Natural killer cell (primary cell): ENCODE results near the gene EME1. TPM values are rescaled to one million over a fixed set of nuclear protein-coding genes. Genes with fewer than 3 reads are reported as not detected.

Experiments
- ATAC-seq, 3 donors: fragments of 150-1000 bp in 2 of 3; fragments of 200-7000 bp in 1 of 3; cut with Tn5 transposase; 1 replicate in 1 of 3; 2 replicates in 2 of 3; pipeline ENCODE4 v1.10.0; 2021; ENCODE audit warnings: mild to moderate bottlenecking in 2 of 3, moderate library complexity in 2 of 3
- DNase-seq, 2 donors: peaks; one replicate each; pipeline versions ENCODE4 v3.0.0 to v3.0.0-alpha.2; 2013 to 2021; ENCODE audit warnings: mixed read lengths in 1 of 2
- H3K27ac ChIP-seq: one replicate; pipeline ENCODE4 v1.5.1; 2013; ENCODE audit warnings: mild to moderate bottlenecking, low read length
- H3K27me3 ChIP-seq: one replicate; pipeline ENCODE4 v1.6.1; 2013; ENCODE audit warnings: low read length; ENCODE audit not compliant: control insufficient read depth, insufficient read depth
- H3K36me3 ChIP-seq: one replicate; pipeline ENCODE4 v1.6.1; 2013; ENCODE audit warnings: low read length; ENCODE audit not compliant: control insufficient read depth, insufficient read depth
- H3K4me1 ChIP-seq: one replicate; pipeline ENCODE4 v1.6.1; 2013; ENCODE audit warnings: low read length; ENCODE audit not compliant: control insufficient read depth, insufficient read depth
- H3K4me3 ChIP-seq: one replicate; pipeline ENCODE4 v1.5.1; 2013; ENCODE audit warnings: low read length
- H3K9me3 ChIP-seq: one replicate; pipeline ENCODE4 v1.6.1; 2013; ENCODE audit warnings: low read length; ENCODE audit not compliant: control insufficient read depth, insufficient read depth
- H3K27ac Mint-ChIP-seq, 2 donors: one replicate each; pipeline ENCODE4 v1.8.0; 2022; ENCODE audit warnings: mild to moderate bottlenecking in 2 of 2, mixed read lengths in 2 of 2, moderate library complexity in 1 of 2
- H3K27me3 Mint-ChIP-seq, 2 donors: one replicate each; pipeline ENCODE4 v1.8.0; 2022; ENCODE audit warnings: low read depth in 2 of 2, mixed read lengths in 2 of 2
- H3K36me3 Mint-ChIP-seq: one replicate; pipeline ENCODE4 v1.8.0; 2022; ENCODE audit warnings: mixed read lengths
- H3K4me1 Mint-ChIP-seq, 2 donors: one replicate each; pipeline ENCODE4 v1.8.0; 2022; ENCODE audit warnings: mixed read lengths in 2 of 2
- H3K4me3 Mint-ChIP-seq: one replicate; pipeline ENCODE4 v1.8.0; 2022; ENCODE audit warnings: mild to moderate bottlenecking, moderate library complexity, mixed read lengths
- H3K9me3 Mint-ChIP-seq, 2 donors: one replicate each; pipeline ENCODE4 v1.8.0; 2022; ENCODE audit warnings: mixed read lengths in 2 of 2
- CTCF ChIP-seq: fragments of 200-600 bp; IDR thresholded peaks from one replicate; pipeline ENCODE4 v1.8.0; 2022; ENCODE audit warnings: antibody characterized with exemption
- WGBS: methylation state at CpG from one replicate; pipeline ENCODE4 v1.1.7; 2013; ENCODE audit warnings: missing lambda C conversion rate; ENCODE audit not compliant: insufficient coverage; 5-methylcytosine and 5-hydroxymethylcytosine counted together
- intact Hi-C: fragments of 100-400 bp; cut with micrococcal nuclease; formaldehyde crosslinking; loops from one replicate; pipeline ENCODE4 v1.14.2; 2022
- total RNA-seq, 4 donors: library from RNA; stranded (reverse); fragments of 120-200 nt in 1 of 4; gene quantifications; one replicate each; pipeline versions ENCODE4 v1.2.3 to v1.2.4, GENCODE V29; 2013 to 2022

The EME1 gene
- total RNA-seq, 3 donors from 2014 or later (not counting 1 experiment from before 2014, with no cell fraction given), result 2.4 to 3.2 (median 2.9) TPM

- no peaks in the 10 kb centered on the region for H3K36me3 ChIP-seq
- H3K9me3 ChIP-seq, result no peaks in the 10 kb centered on the region
- no peaks in the 10 kb centered on the region for H3K27me3 ChIP-seq
- no peak for TF ChIP-seq CTCF
- no peaks in the 10 kb centered on the region for H3K36me3 Mint-ChIP-seq
- no peaks in the 10 kb centered on the region for H3K9me3 Mint-ChIP-seq
- WGBS, result 96% methylated on average over 2 of the region's 3 CpGs
- H3K4me3 ChIP-seq, result no peak overlapping the region
- intact Hi-C loops, result no loop called here
- peak overlapping the region; percentile 8 to 74 for H3K27ac Mint-ChIP-seq
- ATAC-seq, result no peak
- no peak overlapping the region for H3K27ac ChIP-seq
- H3K4me1 ChIP-seq, result peaks cover 24% of the 10 kb centered on the region
- no peaks in the 10 kb centered on the region for H3K27me3 Mint-ChIP-seq
- H3K4me3 Mint-ChIP-seq, result peak overlapping the region; percentile 59
- H3K4me1 Mint-ChIP-seq, result peaks cover 20 to 51% of the 10 kb centered on the region in 2 donors
- DNase-seq, result no peak
Observed at GRCh38 chr17:50347894-50348291, 25.1 kb upstream of the EME1 start.

- 80% methylated on average over 6 of the region's 7 CpGs for WGBS
- H3K4me3 ChIP-seq, result no peak overlapping the region
- TF ChIP-seq CTCF, result no peak
- H3K4me1 ChIP-seq, result peaks cover 24% of the 10 kb centered on the region
- Mint-ChIP-seq H3K27me3 (no peaks in the 10 kb centered on the region), H3K4me3 (peak overlapping the region; percentile 47), H3K27ac (peak overlapping the region; percentile 8 to 74), H3K9me3 (no peaks in the 10 kb centered on the region), H3K36me3 (no peaks in the 10 kb centered on the region), H3K4me1 (peaks cover 20 to 56% of the 10 kb centered on the region in 2 donors)
- DNase-seq (no peak), ATAC-seq (no peak)
- intact Hi-C loops, result no loop called here
- no peak overlapping the region for H3K27ac ChIP-seq
- H3K27me3 ChIP-seq, result no peaks in the 10 kb centered on the region
- H3K9me3 ChIP-seq, result no peaks in the 10 kb centered on the region
- H3K36me3 ChIP-seq, result peaks cover 2% of the 10 kb centered on the region
Observed at GRCh38 chr17:50348522-50349242, 24.3 kb upstream of the EME1 start.

GRCh38 chr17:50349243-50349600 is 23.8 kb upstream of the EME1 start:
- intact Hi-C loops, result no loop called here
- no peaks in the 10 kb centered on the region for H3K27me3 Mint-ChIP-seq
- DNase-seq, result no peak
- H3K27ac Mint-ChIP-seq, result no peak overlapping the region
- Histone ChIP-seq H3K4me3 (no peak overlapping the region), H3K27me3 (no peaks in the 10 kb centered on the region), H3K9me3 (no peaks in the 10 kb centered on the region), H3K27ac (no peak overlapping the region), H3K4me1 (peaks cover 24% of the 10 kb centered on the region), H3K36me3 (peaks cover 6% of the 10 kb centered on the region)
- WGBS, result 99% methylated on average over 3 of the region's 5 CpGs
- H3K4me1 Mint-ChIP-seq, result peaks cover 20 to 56% of the 10 kb centered on the region in 2 donors
- no peaks in the 10 kb centered on the region for H3K36me3 Mint-ChIP-seq
- no peak for TF ChIP-seq CTCF
- H3K9me3 Mint-ChIP-seq, result no peaks in the 10 kb centered on the region
- ATAC-seq, result no peak
- peak overlapping the region; percentile 47 for H3K4me3 Mint-ChIP-seq

GRCh38 chr17:50350733-50351132 is 22.3 kb upstream of the EME1 start:
- Histone ChIP-seq H3K27ac (no peak overlapping the region), H3K4me3 (no peak overlapping the region), H3K27me3 (no peaks in the 10 kb centered on the region), H3K36me3 (peaks cover 21% of the 10 kb centered on the region), H3K4me1 (peaks cover 14% of the 10 kb centered on the region), H3K9me3 (no peaks in the 10 kb centered on the region)
- no peak overlapping the region for H3K27ac Mint-ChIP-seq
- H3K36me3 Mint-ChIP-seq, result no peaks in the 10 kb centered on the region
- H3K9me3 Mint-ChIP-seq, result no peaks in the 10 kb centered on the region
- DNase-seq (no peak), ATAC-seq (no peak)
- H3K4me1 Mint-ChIP-seq, result peaks cover 20 to 52% of the 10 kb centered on the region in 2 donors
- 93% methylated on average over 2 of the region's 2 CpGs for WGBS
- intact Hi-C loops, result no loop called here
- no peak for TF ChIP-seq CTCF
- no peaks in the 10 kb centered on the region for H3K27me3 Mint-ChIP-seq
- H3K4me3 Mint-ChIP-seq, result no peak overlapping the region
